NCI-H2227 treated with DMSO at 0.1 percent for 48 hours (cell line): ENCODE data around the gene CEP350.

Experiments
- DNase-seq: peaks from one replicate; lab custom pipeline; 2025; lab: John Stamatoyannopoulos, UW

The CEP350 gene

DNA sequence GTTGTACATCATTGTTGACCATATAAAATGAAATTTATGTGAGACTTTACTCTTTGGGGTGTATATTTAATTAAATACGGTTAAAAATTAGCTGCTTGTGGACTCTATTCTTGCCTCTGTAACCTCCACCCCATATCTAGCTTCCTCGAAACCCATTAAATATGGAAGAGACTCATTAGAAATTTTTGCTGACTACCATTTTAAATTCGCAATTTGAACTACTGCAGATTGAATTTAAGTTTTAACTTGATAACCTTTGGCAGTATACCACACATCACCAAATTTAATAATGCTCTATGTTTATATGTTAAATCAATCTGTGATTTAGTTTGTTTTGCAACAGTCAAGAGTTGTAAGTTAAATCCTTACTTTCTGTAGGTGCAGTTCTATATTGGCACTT, 111.5 kb downstream of the CEP350 start:
- DNase-seq, result no peak

DNA sequence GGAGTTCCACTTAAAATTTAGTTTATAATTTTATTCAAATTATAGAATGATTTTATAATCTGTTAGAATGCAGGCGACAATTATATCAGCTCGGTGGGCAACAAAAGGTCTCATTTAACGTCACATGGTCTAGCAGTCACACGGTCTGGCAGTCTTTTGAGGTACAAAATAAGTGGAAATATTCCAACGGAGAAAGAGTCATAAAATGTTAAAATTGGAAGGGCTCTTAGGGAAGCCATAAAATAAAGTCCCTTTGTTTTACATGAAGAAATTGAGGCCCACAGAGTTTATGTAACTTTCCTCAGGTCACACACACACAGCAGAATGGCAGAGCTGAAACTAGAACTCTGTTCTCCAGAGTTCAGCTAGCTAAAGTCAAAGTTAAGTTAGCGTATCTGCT, 115.7 kb downstream of the CEP350 start:
- no peak for DNase-seq

- no peak for DNase-seq
Measured at GRCh38 chr1:180071759-180072158, 117.1 kb downstream of the CEP350 start.

GRCh38 chr1:180080439-180080838, 125.8 kb downstream of the CEP350 start:
- DNase-seq, result no peak

DNA sequence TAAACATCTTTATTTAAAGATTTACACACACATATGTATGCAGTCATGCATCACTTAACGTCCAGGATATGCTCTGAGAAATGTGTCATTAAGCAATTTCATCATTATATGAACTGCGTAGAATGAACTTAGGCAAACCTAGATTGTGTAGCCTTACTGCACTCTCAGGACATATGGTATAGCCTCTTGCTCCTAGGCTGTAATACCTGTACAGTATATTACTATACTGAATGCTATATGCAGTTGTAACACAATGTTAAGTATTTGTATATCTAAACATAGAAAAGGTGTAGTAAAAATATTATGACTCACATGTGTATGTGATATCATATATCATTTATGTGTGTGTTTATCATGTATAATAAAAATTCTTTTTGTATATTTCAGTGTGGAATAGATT, 126.9 kb downstream of the CEP350 start:
- no peak for DNase-seq

GRCh38 chr1:180083164-180083563, 128.6 kb downstream of the CEP350 start:
- no peak for DNase-seq

- no peak for DNase-seq
Measured at GRCh38 chr1:180084867-180085266, 130.3 kb downstream of the CEP350 start.

DNA sequence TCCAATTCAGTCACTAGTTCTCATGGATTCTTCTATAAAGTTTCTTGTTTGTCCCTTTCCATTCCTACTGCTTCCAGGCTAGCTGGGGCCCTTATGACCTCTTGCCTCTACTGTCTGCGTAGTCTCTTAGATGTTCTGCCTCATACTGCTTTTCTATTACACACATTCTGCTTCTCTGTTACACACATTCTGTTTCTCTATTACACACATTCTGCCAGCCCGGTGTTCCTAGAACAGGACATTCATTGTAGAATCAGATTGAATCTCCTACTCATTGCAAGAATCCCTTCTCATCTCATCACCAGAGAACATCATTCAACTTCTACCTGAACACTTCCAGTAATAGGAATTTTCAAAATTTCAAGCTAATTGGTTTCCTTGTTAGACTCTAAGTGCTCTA, 130.7 kb downstream of the CEP350 start:
- no peak for DNase-seq

DNA sequence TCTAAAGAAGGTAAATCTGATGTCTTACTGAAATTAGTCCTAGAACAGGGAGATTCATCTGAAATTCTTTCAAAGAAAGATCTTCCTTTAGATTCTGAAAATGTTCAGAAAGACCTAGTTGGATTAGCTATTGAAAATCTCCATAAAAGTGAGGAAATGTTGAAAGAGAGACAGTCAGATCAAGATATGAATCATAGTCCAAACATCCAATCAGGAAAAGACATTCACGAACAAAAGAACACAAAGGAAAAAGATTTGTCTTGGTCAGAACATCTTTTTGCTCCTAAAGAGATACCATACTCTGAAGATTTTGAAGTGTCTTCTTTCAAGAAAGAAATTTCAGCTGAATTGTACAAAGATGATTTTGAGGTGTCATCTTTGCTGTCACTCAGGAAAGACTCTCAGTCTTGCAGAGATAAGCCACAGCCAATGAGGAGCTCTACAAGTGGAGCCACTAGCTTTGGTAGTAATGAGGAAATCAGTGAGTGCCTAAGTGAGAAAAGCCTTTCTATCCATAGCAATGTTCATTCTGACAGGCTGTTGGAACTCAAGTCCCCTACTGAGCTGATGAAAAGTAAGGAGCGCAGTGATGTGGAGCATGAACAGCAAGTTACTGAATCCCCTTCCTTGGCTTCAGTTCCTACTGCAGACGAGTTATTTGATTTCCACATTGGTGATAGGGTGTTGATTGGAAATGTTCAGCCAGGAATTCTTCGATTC, 138.5 kb downstream of the CEP350 start:
- DNase-seq, result no peak

DNA sequence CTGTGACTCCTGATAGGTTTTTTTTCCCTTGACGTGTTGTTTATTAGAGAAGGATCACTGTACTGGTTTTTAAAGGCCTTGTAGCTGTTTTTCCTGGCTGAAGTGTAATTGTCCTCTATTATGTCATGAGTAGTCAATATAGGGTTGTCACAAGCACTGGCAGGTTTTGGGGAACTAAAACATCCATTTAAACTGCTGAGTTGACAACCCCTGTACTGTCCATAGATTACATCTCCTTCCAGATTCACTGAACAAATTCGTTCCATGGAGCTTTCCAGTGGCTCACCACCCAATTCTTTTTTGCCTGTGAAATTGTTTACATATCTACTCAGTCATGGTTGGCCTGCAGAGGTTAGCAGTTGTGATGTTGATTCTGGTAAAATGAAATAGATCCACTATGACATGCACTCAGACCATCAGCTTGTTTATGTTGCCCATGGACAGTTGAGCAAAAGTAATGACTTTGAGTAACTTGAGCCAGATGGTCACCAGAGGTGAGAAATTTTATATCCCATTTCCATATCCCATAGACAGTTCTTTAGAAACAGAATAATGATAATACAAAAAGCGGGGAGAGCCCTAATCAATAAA, 140.2 kb downstream of the CEP350 start:
- no peak for DNase-seq

- DNase-seq, result no peak
Measured at GRCh38 chr1:180096584-180097325, 142.1 kb downstream of the CEP350 start.

- no peak for DNase-seq
Measured at GRCh38 chr1:180097326-180097605, 142.7 kb downstream of the CEP350 start.

DNA sequence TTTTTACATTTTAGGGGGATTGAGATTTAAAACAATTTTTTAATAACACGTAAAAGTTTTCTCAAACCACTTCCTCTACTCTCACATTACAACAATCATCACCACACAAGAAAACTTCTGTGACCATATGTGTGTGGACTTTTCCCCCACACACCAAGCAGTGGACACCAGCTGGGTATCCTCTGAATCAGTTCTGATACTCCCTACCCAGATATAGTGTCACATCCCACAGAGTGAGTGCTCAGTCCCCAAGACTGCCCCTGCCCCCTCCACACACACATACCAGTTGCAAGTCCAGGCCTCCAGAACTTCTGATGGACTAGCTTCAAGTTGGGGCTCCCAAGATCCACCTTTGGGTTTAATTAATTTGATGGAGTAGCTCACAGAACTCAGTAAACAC, 146.8 kb downstream of the CEP350 start:
- DNase-seq, result no peak

DNA sequence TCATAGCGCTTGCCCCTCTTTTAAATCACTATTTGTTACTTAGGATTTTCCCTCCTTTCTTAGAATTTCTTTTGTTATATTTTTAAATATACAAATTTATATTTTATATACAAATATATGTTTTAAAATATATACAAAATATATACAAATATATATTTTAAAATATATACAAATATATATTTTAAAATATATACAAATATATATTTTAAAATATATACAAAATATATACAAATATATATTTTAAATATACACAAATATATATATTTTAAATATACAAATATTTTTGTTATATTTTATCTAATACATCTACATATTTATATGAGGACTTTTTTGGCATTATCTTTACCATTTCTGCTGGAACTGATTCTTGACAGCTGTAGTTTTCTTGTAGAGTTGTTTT, 149.2 kb downstream of the CEP350 start:
- DNase-seq, result no peak

DNA sequence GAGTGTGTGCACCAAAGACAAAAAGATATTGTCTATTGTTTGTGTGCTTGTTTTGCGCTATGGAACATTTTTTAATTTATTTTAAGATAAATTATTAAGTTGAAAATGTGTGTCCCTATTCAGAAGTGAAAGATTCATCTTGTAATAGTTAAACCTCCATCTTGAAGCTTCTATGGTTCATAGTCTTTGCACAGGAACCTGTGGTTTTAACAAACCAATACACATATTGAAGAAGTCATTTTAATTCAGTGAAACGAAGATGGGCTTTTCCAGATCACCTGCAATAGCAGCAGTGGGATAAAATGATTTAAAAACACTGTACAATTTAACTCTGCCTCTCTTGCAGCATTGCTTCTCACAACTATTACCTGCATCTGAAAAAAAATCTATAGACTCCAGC, 157.5 kb downstream of the CEP350 start:
- no peak for DNase-seq

DNA sequence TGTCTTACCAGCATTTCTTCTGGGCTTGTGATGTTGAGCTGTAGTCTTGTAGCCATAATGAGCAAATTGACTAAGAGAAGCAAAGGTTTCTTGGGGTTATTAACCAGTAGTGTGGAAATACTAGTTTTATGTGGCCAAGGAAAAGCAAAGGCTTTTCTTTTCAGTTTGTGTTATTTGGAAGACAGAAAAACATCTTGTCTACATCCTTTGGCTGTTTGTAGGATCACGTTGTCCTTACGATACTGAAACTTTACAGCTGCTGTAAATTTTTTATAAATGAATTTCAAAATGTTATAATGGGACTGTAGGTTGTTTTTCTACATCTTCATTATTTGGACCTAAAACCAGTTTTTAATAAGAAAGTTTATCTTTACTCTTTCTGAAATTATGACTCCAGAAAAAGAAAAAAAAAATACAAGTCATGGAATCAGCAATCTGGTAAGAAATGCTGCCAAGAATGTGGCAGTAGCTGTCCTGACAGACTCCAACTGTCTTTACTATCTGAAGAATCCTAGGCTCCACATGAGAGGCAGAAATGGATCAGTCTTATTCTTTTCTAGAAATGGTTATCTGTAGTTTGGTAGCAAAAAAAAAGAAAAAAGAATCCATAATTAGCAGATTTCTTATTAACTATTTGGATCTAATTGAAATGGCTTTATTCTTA, 158.5 kb downstream of the CEP350 start:
- no peak for DNase-seq

DNA sequence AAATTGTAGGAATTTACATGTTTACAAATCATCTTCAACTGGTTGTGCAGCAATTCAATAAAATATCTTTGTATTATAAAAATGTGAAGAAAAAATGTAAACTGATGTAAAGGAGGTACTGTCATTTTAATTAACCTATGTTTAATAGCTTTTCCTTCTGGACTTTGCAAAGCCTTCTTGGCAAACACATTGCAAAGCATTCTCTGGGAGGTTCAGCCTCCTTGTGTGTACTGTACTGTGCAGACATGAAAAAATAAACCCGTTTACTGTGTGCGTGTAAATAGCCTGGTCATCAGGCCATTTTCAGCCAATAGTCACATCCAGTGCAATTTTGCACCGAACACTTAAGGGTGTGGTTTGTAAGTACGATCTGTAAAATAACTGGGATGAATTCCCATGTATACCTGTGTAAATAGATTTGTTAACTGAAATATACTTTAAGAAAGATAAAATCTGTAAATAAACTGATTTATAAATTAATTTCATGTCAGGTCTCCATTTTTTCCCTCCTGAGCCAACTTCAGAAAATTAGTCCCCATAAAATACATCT, 159.9 kb downstream of the CEP350 start:
- no peak for DNase-seq

DNA sequence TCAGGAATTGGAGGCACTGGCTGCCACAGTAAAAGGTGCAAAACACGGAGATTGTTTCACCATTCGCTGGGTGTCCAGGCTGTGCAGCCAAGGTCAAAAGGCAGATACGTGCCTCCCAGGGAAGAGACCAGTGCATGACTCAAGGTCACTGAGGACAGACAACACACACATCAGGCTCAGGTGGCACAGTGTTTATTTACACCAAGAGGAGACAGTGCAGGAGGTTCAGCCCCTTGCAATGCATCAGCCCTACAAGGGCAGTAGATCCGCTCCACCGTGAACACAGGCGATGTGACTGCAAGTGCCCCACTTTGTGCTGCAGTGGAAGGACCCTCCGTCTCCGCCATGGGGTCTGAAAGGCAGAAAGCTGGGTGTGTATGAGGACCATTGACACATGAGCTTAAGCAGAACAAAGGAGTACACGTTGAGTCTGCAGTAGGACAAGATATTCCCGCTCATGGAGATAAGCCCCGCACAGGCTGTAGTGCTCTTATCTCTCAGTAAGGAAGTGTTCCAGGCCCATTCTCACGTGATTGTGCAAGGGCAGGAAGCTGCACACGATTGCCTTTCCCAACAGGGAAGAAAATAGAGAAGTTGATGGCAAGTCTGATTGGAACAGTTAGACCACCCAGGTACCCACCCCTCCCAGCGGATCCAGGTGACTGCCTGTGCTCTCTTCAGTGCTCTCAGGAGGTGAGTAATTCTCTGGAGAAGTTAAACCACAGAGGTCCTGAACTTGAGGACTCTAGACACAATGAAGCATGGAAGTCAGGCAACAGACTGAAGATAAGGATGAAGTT, 162.6 kb downstream of the CEP350 start:
- DNase-seq, result no peak

GRCh38 chr1:180117764-180118116, 163.1 kb downstream of the CEP350 start:
- DNase-seq, result no peak

- no peak for DNase-seq
Measured at GRCh38 chr1:180119837-180120236, 165.2 kb downstream of the CEP350 start.

DNA sequence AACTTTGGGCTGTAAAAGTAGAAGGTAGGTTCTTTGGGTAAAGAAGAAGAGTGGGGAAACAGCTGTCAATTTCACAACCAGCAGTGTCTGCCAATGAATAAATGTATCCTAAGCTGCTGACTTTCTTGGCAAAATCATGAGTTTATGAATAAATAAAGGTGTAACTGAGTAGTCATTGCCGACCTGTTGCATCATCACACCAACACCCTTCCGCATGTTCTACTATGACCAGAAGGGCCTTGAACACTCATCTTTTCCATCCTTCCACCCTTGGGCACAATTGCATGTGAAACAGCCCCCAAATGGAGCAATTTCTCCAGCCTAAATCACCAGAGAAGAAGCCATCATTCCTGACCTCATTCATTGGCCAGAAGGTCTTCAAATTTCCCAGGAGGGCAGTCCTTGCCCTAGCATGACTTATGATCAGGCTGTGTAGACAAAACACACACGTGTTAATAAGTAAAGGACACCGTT, 168.9 kb downstream of the CEP350 start:
- DNase-seq, result no peak

DNA sequence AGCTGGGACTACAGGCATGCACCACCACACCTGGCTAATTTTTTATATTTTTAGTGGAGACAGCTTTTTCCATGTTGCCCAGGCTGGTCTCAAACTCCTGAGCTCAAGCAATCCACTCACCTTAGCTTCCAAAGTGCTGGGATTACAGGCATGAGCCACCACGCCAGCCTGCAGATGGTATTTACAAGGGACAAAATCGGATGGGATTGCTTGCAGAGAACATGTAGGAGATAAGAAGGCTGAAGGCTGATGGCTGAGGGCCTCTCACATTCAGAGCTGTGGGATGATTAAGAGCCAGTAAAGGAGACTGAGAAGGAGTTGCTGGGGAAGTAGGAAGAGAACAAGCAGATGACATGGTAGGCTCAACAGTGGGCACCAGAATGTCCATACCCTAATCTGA, 176.0 kb downstream of the CEP350 start:
- no peak for DNase-seq
